ENCODE data around the gene EYS. TPM values are rescaled to one million over a fixed set of nuclear protein-coding genes. Genes with fewer than 3 reads are reported as not detected.

Gene EYS
- total RNA-seq, 4 donors from 2014 or later, result 0.12 to 1.4 (median 0.22) TPM

- TF ChIP-seq CTCF (IDR thresholded peaks at IDR 0.05), result no peak
- ATAC-seq (ENCODE audit: low FRiP score), result no peak
- DNase-seq (ENCODE audit: low spot score), result no peak
Measured at GRCh38 chr6:64850121-64850520, 856.9 kb downstream of the EYS start.

- TF ChIP-seq CTCF (IDR thresholded peaks at IDR 0.05), result no peak
- ATAC-seq (ENCODE audit: low FRiP score), result no peak
- DNase-seq (ENCODE audit: low spot score), result no peak
Measured at GRCh38 chr6:64848467-64848866, 858.6 kb downstream of the EYS start.

- no peak for TF ChIP-seq CTCF (IDR thresholded peaks at IDR 0.05)
- DNase-seq (ENCODE audit: low spot score), result no peak
- ATAC-seq (ENCODE audit: low FRiP score), result no peak
Measured at GRCh38 chr6:64847396-64847795, 859.6 kb downstream of the EYS start.

- TF ChIP-seq CTCF (IDR thresholded peaks at IDR 0.05), result no peak
- DNase-seq (ENCODE audit: low spot score), result no peak
- ATAC-seq (ENCODE audit: low FRiP score), result no peak
Measured at GRCh38 chr6:64838726-64839125, 868.3 kb downstream of the EYS start.

- no peak for DNase-seq (ENCODE audit: low spot score)
- no peak for TF ChIP-seq CTCF (IDR thresholded peaks at IDR 0.05)
- ATAC-seq (ENCODE audit: low FRiP score), result no peak
Measured at GRCh38 chr6:64831680-64832079, 875.3 kb downstream of the EYS start.

- DNase-seq (ENCODE audit: low spot score) (no peak), ATAC-seq (ENCODE audit: low FRiP score) (no peak)
- no peak for TF ChIP-seq CTCF (IDR thresholded peaks at IDR 0.05)
Measured at GRCh38 chr6:64817525-64817924, 889.5 kb downstream of the EYS start.

- TF ChIP-seq CTCF (IDR thresholded peaks at IDR 0.05), result no peak
- ATAC-seq (ENCODE audit: low FRiP score) (no peak), DNase-seq (ENCODE audit: low spot score) (no peak)
Measured at GRCh38 chr6:64815718-64816117, 891.3 kb downstream of the EYS start.

All from omental fat pad (tissue), 4 donors.